SU-DHL-6 (cell line): Measurements from ENCODE around the gene CNTFR.

Experiments used
- H2AFZ ChIP-seq: fragments of 200-600 bp; sonication (generic); 2 replicates; pipeline ENCODE4 v1.6.1; 2014; ENCODE audit warnings: low read depth, mild to moderate bottlenecking, moderate library complexity, mixed read lengths, antibody characterized with exemption, low read length; ENCODE audit not compliant: severe bottlenecking
- H3F3A ChIP-seq: fragments of 200-600 bp; shearing (Covaris generic); 2 replicates; pipeline ENCODE4 v1.6.0; 2016; ENCODE audit warnings: antibody characterized with exemption, mild to moderate bottlenecking; ENCODE audit not compliant: insufficient read depth
- H3K27ac ChIP-seq: fragments of 200-600 bp; sonication (generic); 2 replicates; pipeline ENCODE4 v1.5.1; 2016; ENCODE audit warnings: low read depth, mild to moderate bottlenecking, low read length, moderate library complexity, mixed read lengths
- H3K27me3 ChIP-seq: fragments of 200-600 bp; sonication (generic), shearing (Covaris generic); 2 replicates; pipeline ENCODE4 v1.6.0; 2014; ENCODE audit warnings: mild to moderate bottlenecking, low read length
- H3K36me3 ChIP-seq: fragments of 200-600 bp; sonication (generic); 2 replicates; pipeline ENCODE4 v1.6.1; 2014; ENCODE audit warnings: mild to moderate bottlenecking, low read length, mixed read lengths
- H3K4me2 ChIP-seq: fragments of 300-600, 200-600 bp; shearing (Covaris generic), sonication (generic); 2 replicates; pipeline ENCODE4 v1.6.0; 2014; ENCODE audit warnings: low read length, low read depth, mild to moderate bottlenecking; ENCODE audit not compliant: poor library complexity, severe bottlenecking
- H3K4me3 ChIP-seq: fragments of 200-600 bp; sonication (generic); 2 replicates; pipeline ENCODE4 v1.5.1; 2014; ENCODE audit warnings: antibody characterized with exemption, low read length, mild to moderate bottlenecking, mixed read lengths; ENCODE audit not compliant: insufficient read depth, poor library complexity, severe bottlenecking
- H3K79me2 ChIP-seq: fragments of 200-600 bp; sonication (generic); 2 replicates; pipeline ENCODE4 v1.6.1; 2014; ENCODE audit warnings: mild to moderate bottlenecking, low read length, moderate library complexity; ENCODE audit not compliant: insufficient read depth
- H3K9ac ChIP-seq: fragments of 200-600 bp; sonication (generic); 2 replicates; pipeline ENCODE4 v1.7.0; 2014; ENCODE audit warnings: mild to moderate bottlenecking, low read length
- H3K9me2 ChIP-seq: fragments of 200-600 bp; sonication (generic); replicated peaks from 2 replicates; pipeline ENCODE4 v1.6.1; 2014; ENCODE audit warnings: low read length; ENCODE audit not compliant: insufficient read depth
- H3K9me3 ChIP-seq: fragments of 200-600 bp; sonication (generic); 2 replicates; pipeline ENCODE4 v1.6.1; 2014; ENCODE audit warnings: low read length, mixed read lengths; ENCODE audit not compliant: insufficient read depth
- H4K20me1 ChIP-seq: fragments of 200-600 bp; sonication (generic); 2 replicates; pipeline ENCODE4 v1.6.1; 2014; ENCODE audit warnings: low read depth, mild to moderate bottlenecking, antibody characterized with exemption, low read length, moderate library complexity, mixed read lengths
- EZH2phosphoT487 ChIP-seq: fragments of 200-600 bp; sonication (generic), shearing (Covaris generic); conservative IDR thresholded peaks from 2 replicates; pipeline ENCODE4 v1.6.1; 2018; ENCODE audit warnings: mild to moderate bottlenecking, antibody characterized with exemption, low read length, moderate library complexity, mixed read lengths
- TF ChIP-seq, protein P1 (sequence below): fragments of 200-600 bp; sonication (generic); IDR thresholded peaks from one replicate; pipeline ENCODE4 v1.5.1; 2017; ENCODE audit warnings: antibody characterized with exemption, mild to moderate bottlenecking, low read length, moderate library complexity; ENCODE audit not compliant: insufficient read depth, poor library complexity, severe bottlenecking

CNTFR gene

GRCh38 chr9:34572092-34572491 is 17.4 kb downstream of the CNTFR start:
- no peak overlapping the region for H3K27ac ChIP-seq
- no peaks in the 10 kb centered on the region for H3K9me3 ChIP-seq
- H3K27me3 ChIP-seq, result no peaks in the 10 kb centered on the region
- H3K4me2 ChIP-seq, result no peak overlapping the region
- H4K20me1 ChIP-seq, result no peaks in the 10 kb centered on the region
- H3K36me3 ChIP-seq, result no peaks in the 10 kb centered on the region
- TF ChIP-seq, protein P1, sequence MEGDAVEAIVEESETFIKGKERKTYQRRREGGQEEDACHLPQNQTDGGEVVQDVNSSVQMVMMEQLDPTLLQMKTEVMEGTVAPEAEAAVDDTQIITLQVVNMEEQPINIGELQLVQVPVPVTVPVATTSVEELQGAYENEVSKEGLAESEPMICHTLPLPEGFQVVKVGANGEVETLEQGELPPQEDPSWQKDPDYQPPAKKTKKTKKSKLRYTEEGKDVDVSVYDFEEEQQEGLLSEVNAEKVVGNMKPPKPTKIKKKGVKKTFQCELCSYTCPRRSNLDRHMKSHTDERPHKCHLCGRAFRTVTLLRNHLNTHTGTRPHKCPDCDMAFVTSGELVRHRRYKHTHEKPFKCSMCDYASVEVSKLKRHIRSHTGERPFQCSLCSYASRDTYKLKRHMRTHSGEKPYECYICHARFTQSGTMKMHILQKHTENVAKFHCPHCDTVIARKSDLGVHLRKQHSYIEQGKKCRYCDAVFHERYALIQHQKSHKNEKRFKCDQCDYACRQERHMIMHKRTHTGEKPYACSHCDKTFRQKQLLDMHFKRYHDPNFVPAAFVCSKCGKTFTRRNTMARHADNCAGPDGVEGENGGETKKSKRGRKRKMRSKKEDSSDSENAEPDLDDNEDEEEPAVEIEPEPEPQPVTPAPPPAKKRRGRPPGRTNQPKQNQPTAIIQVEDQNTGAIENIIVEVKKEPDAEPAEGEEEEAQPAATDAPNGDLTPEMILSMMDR, result no peak
- TF ChIP-seq EZH2phosphoT487, result no peak
- H3K4me3 ChIP-seq, result no peak overlapping the region
- H3K9me2 ChIP-seq, result no peaks in the 10 kb centered on the region
- H3F3A ChIP-seq, result no peaks in the 10 kb centered on the region
- no peaks in the 10 kb centered on the region for H3K79me2 ChIP-seq
- H2AFZ ChIP-seq, result no peak overlapping the region
- no peak overlapping the region for H3K9ac ChIP-seq

DNA sequence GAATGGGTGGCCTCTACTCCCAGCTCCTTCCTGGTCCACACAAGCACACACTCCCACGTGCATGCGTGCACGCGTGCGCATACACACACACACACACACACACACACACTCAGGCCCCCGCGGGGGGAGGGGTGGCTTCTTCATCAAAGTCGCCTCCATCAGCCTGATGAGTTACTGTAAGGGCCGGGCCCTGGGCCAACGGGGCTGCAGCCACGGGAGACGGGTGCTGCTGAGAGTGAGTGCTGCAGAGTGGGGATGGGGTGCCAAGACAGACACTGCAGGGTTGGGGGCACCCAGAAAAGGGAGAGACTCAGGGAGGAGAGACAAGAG is 18.1 kb downstream of the CNTFR start:
- Histone ChIP-seq H2AFZ (no peak overlapping the region), H3F3A (no peaks in the 10 kb centered on the region), H4K20me1 (no peaks in the 10 kb centered on the region), H3K4me2 (no peak overlapping the region), H3K79me2 (no peaks in the 10 kb centered on the region), H3K27ac (no peak overlapping the region), H3K36me3 (no peaks in the 10 kb centered on the region), H3K9me2 (no peaks in the 10 kb centered on the region), H3K9me3 (no peaks in the 10 kb centered on the region), H3K9ac (no peak overlapping the region), H3K27me3 (no peaks in the 10 kb centered on the region), H3K4me3 (no peak overlapping the region)
- TF ChIP-seq EZH2phosphoT487, result no peak
- TF ChIP-seq, protein P1, result no peak

GRCh38 chr9:34570809-34571480 is 18.6 kb downstream of the CNTFR start:
- Histone ChIP-seq H3K9ac (no peak overlapping the region), H3K4me2 (no peak overlapping the region), H3K9me2 (no peaks in the 10 kb centered on the region), H3K36me3 (no peaks in the 10 kb centered on the region), H3K9me3 (no peaks in the 10 kb centered on the region), H3K27ac (no peak overlapping the region), H3K79me2 (no peaks in the 10 kb centered on the region), H3F3A (no peaks in the 10 kb centered on the region), H3K4me3 (no peak overlapping the region), H2AFZ (no peak overlapping the region), H4K20me1 (no peaks in the 10 kb centered on the region), H3K27me3 (no peaks in the 10 kb centered on the region)
- TF ChIP-seq, protein P1, result no peak
- no peak for TF ChIP-seq EZH2phosphoT487
